Measurements from ENCODE around the gene SF3B1. TPM values are rescaled to one million over a fixed set of nuclear protein-coding genes. Genes with fewer than 3 reads are reported as not detected.
A peak's percentile ranks its signal among the peaks of the same experiment; 100 is the strongest.

SF3B1 gene
- total and polyA plus RNA-seq, 7 experiments from 2014 or later, result 130 to 737 (median 439) TPM

DNA sequence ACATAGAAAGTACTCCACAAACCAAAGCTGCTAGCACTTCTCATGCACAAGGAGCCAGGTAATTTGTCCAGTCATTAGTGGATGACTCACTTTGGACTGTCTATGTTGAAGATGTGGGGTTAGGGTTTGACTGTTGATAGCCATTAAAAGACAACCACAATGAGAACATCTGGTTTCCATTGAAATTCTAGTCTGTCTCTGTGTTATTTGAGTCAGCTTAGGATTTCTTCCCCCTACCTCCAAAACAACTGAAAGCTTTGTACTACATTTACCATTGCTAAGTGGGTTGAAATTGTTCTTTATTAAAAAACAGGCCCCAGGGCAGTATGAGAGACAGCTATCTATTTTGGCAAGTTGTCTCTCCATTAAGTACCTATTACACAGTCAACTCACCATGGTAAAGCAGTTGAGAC lies 74.1 kb downstream of the SF3B1 start:
- Mint-ChIP-seq H3K27me3 (no peaks in the 10 kb centered on the region), H3K27ac (no peak overlapping the region), H3K4me3 (no peak overlapping the region), H3K4me1 (peaks cover 3 to 36% (median 31%) of the 10 kb centered on the region in 7 donors), H3K36me3 (peaks cover 0 to 7% (median 0%) of the 10 kb centered on the region in 5 donors), H3K9me3 (peaks cover 0 to 6% (median 0%) of the 10 kb centered on the region in 11 donors)
- no peak for ATAC-seq
- CTCF ChIA-PET, result interaction anchor here (0.6 to 0.8 kb wide), 4 partner anchors 173 to 287 kb away, joined by 3 to 4 read pairs (median 3); no protein-coding TSS in a partner anchor
- intact Hi-C loops (cut with micrococcal nuclease), result no loop called here
- H3K27me3 ChIP-seq (ENCODE audit: control insufficient read depth in 2 of 2, insufficient read depth in 2 of 2, low read length in 2 of 2), result no peaks in the 10 kb centered on the region
- H3K27ac ChIP-seq (ENCODE audit: low read depth, low read length), result no peak overlapping the region
- H3K4me3 ChIP-seq (ENCODE audit: low read length), result no peak overlapping the region
- H3K36me3 ChIP-seq (ENCODE audit: control insufficient read depth in 2 of 3, insufficient read depth in 3 of 3, low read length in 3 of 3), result no peaks in the 10 kb centered on the region
- no peaks in the 10 kb centered on the region for H3K9me3 ChIP-seq (ENCODE audit: control insufficient read depth in 2 of 3, low read length in 3 of 3)
- H3K4me1 ChIP-seq (ENCODE audit: control insufficient read depth in 2 of 2, insufficient read depth in 2 of 2, low read length in 2 of 2), result peaks cover 0 to 10% of the 10 kb centered on the region in 2 donors
- POLR2A ChIA-PET, result no interaction called here
- no peak for DNase-seq

DNA sequence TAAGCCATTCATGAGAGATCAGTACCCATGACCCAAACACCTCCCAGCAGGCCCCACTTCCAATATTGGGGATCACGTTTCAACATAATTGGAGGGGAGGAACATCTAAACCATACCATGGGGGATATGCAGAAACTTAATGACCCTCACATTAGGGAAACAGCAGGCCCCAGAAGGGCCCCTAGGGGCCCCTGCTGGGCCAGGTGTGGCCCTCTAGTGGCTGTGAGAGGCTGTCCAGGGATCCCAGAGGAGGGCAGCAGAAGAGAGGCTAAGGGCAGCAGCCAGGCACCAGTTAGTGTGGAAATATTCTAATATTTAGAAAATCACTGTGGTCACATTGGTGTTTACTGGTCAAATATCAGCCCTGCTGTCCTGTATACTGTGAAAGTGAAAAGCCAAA lies 75.0 kb downstream of the SF3B1 start:
- Mint-ChIP-seq H3K27ac (peak overlapping the region in 4 of 9 donors; percentile 14 to 61 (median 52)), H3K4me1 (peaks cover 3 to 36% (median 31%) of the 10 kb centered on the region in 7 donors), H3K4me3 (no peak overlapping the region), H3K9me3 (peaks cover 0 to 6% (median 0%) of the 10 kb centered on the region in 11 donors), H3K36me3 (peaks cover 0 to 7% (median 0%) of the 10 kb centered on the region in 5 donors), H3K27me3 (no peaks in the 10 kb centered on the region)
- Histone ChIP-seq H3K27ac (ENCODE audit: low read depth, low read length) (no peak overlapping the region), H3K4me3 (ENCODE audit: low read length) (no peak overlapping the region), H3K4me1 (ENCODE audit: control insufficient read depth in 2 of 2, insufficient read depth in 2 of 2, low read length in 2 of 2) (peaks cover 0 to 10% of the 10 kb centered on the region in 2 donors), H3K9me3 (ENCODE audit: control insufficient read depth in 2 of 3, low read length in 3 of 3) (no peaks in the 10 kb centered on the region), H3K36me3 (ENCODE audit: control insufficient read depth in 2 of 3, insufficient read depth in 3 of 3, low read length in 3 of 3) (no peaks in the 10 kb centered on the region), H3K27me3 (ENCODE audit: control insufficient read depth in 2 of 2, insufficient read depth in 2 of 2, low read length in 2 of 2) (no peaks in the 10 kb centered on the region)
- DNase-seq (no peak), ATAC-seq (peak; percentile 42)
- POLR2A ChIA-PET, result interaction anchor here (0.6 to 1.5 kb wide), 2 partner anchors 161 to 226 kb away, joined by 3 to 5 read pairs; no protein-coding TSS in a partner anchor
- intact Hi-C loops (cut with micrococcal nuclease), result loop anchor here in 1 of 2 donors (5.0 kb wide), 2 partner anchors 48 to 248 kb away; partner anchors contain the start of gene ANKRD44
- CTCF ChIA-PET, result interaction anchor here (0.7 to 3.4 kb wide), 6 partner anchors 15 to 246 kb away, joined by 3 to 16 read pairs (median 3); no protein-coding TSS in a partner anchor

DNA sequence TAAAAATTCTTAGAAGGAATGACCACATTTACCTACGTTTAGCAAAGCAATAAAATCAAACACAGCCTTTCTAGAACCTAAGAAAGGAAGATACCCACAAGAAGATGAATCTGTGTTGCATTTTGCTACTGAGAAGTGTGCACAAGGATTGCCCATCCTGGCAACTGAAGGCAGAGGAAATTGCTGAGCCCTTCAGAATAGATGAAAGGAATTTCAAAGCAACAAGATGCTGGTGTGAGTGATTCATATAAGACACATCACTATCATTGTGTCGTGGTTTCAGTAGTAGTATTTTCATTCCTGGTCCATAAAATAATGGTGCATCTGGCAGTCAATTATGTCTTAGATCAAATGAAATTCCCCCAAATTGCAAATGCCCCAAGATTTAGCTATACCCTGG lies 75.9 kb downstream of the SF3B1 start:
- ATAC-seq (no peak), DNase-seq (peak in 5 of 9 donors; percentile 3 to 27 (median 16))
- Mint-ChIP-seq H3K36me3 (peaks cover 0 to 7% (median 0%) of the 10 kb centered on the region in 5 donors), H3K4me3 (peak overlapping the region in 1 of 10 donors; percentile 1), H3K27ac (peak overlapping the region in 5 of 9 donors; percentile 5 to 74 (median 57)), H3K9me3 (peaks cover 0 to 6% (median 0%) of the 10 kb centered on the region in 11 donors), H3K27me3 (no peaks in the 10 kb centered on the region), H3K4me1 (peaks cover 3 to 35% (median 32%) of the 10 kb centered on the region in 7 donors)
- Histone ChIP-seq H3K27ac (ENCODE audit: low read depth, low read length) (no peak overlapping the region), H3K36me3 (ENCODE audit: control insufficient read depth in 2 of 3, insufficient read depth in 3 of 3, low read length in 3 of 3) (no peaks in the 10 kb centered on the region), H3K4me1 (ENCODE audit: control insufficient read depth in 2 of 2, insufficient read depth in 2 of 2, low read length in 2 of 2) (peaks cover 0 to 10% of the 10 kb centered on the region in 2 donors), H3K9me3 (ENCODE audit: control insufficient read depth in 2 of 3, low read length in 3 of 3) (no peaks in the 10 kb centered on the region), H3K27me3 (ENCODE audit: control insufficient read depth in 2 of 2, insufficient read depth in 2 of 2, low read length in 2 of 2) (no peaks in the 10 kb centered on the region), H3K4me3 (ENCODE audit: low read length) (no peak overlapping the region)
- intact Hi-C loops (cut with micrococcal nuclease), result loop anchor here in 1 of 2 donors (5.0 kb wide), 2 partner anchors 47 to 247 kb away; partner anchors contain the start of gene ANKRD44
- CTCF ChIA-PET, result interaction anchor here (0.5 to 3.4 kb wide), 8 partner anchors 15 to 245 kb away, joined by 3 to 16 read pairs (median 4); no protein-coding TSS in a partner anchor
- POLR2A ChIA-PET, result interaction anchor here (1.5 to 1.6 kb wide), 2 partner anchors 24 to 161 kb away, joined by 3 to 5 read pairs; no protein-coding TSS in a partner anchor

DNA sequence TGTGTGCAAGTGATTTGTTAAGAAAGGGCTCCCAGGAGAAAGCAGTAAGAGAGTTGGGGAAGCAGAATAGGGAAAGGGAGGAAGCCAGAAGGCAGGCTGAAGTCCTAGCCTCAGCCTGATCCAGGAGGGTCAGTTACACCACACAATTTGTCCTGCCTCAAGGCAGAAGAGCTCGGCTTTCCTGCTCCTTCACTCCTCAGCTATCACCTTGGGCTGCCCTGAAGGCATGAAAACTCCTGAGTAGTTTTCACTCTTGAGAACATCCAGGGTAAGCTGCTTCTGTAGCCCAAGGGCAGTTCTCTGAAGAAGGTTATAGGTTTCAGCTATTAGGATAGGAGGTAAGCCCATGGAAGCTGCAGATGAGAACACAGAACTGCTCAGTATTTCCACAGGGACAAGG lies 76.8 kb downstream of the SF3B1 start:
- ChIA-PET POLR2A (interaction anchor here (0.5 to 1.8 kb wide), 7 partner anchors 20 to 244 kb away, joined by 3 to 8 read pairs (median 3); no protein-coding TSS in a partner anchor), CTCF (interaction anchor here (1.0 to 3.4 kb wide), 5 partner anchors 12 to 244 kb away, joined by 3 to 16 read pairs (median 4); no protein-coding TSS in a partner anchor)
- DNase-seq, result no peak
- H3K9me3 ChIP-seq (ENCODE audit: control insufficient read depth in 2 of 3, low read length in 3 of 3), result no peaks in the 10 kb centered on the region
- Mint-ChIP-seq H3K9me3 (peaks cover 0 to 6% (median 0%) of the 10 kb centered on the region in 11 donors), H3K27me3 (no peaks in the 10 kb centered on the region), H3K4me3 (no peak overlapping the region), H3K36me3 (peaks cover 0 to 7% (median 0%) of the 10 kb centered on the region in 5 donors), H3K27ac (no peak overlapping the region), H3K4me1 (peaks cover 5 to 35% (median 30%) of the 10 kb centered on the region in 7 donors)
- H3K36me3 ChIP-seq (ENCODE audit: control insufficient read depth in 2 of 3, insufficient read depth in 3 of 3, low read length in 3 of 3), result no peaks in the 10 kb centered on the region
- ATAC-seq, result no peak
- no peaks in the 10 kb centered on the region for H3K27me3 ChIP-seq (ENCODE audit: control insufficient read depth in 2 of 2, insufficient read depth in 2 of 2, low read length in 2 of 2)
- no peak overlapping the region for H3K27ac ChIP-seq (ENCODE audit: low read depth, low read length)
- peaks cover 0 to 10% of the 10 kb centered on the region in 2 donors for H3K4me1 ChIP-seq (ENCODE audit: control insufficient read depth in 2 of 2, insufficient read depth in 2 of 2, low read length in 2 of 2)
- intact Hi-C loops (cut with micrococcal nuclease), result loop anchor here (2.0 to 5.0 kb wide), 3 partner anchors 35 to 246 kb away; partner anchors contain the start of gene ANKRD44 (in 1 of the 2)
- H3K4me3 ChIP-seq (ENCODE audit: low read length), result no peak overlapping the region

DNA sequence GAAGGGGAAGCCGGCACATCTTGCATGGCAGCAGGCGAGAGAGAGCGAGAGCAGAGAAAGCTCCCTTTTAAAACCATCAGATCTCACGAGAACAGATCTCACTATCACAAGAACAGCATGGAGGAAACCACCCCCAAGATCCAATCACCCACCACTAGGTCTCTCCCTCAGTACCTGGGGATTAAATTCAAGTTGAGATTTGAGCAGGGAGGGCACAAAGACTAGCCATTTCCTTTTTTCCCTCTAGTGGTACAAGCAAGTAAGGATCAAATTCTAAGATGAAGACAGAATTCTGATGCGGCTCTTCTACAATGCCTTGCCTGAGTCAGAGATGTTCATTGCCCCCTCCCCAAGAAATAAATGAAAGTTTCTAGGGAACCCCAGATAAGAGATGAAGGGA lies 78.7 kb downstream of the SF3B1 start:
- H3K4me1 Mint-ChIP-seq, result peaks cover 5 to 35% (median 30%) of the 10 kb centered on the region in 7 donors
- ATAC-seq (peak; percentile 70), DNase-seq (peak in 5 of 9 donors; percentile 25 to 42 (median 39))
- Histone ChIP-seq H3K27ac (ENCODE audit: low read depth, low read length) (no peak overlapping the region), H3K4me3 (ENCODE audit: low read length) (no peak overlapping the region), H3K4me1 (ENCODE audit: control insufficient read depth in 2 of 2, insufficient read depth in 2 of 2, low read length in 2 of 2) (peaks cover 0 to 10% of the 10 kb centered on the region in 2 donors), H3K9me3 (ENCODE audit: control insufficient read depth in 2 of 3, low read length in 3 of 3) (no peaks in the 10 kb centered on the region), H3K36me3 (ENCODE audit: control insufficient read depth in 2 of 3, insufficient read depth in 3 of 3, low read length in 3 of 3) (no peaks in the 10 kb centered on the region), H3K27me3 (ENCODE audit: control insufficient read depth in 2 of 2, insufficient read depth in 2 of 2, low read length in 2 of 2) (no peaks in the 10 kb centered on the region)
- no peaks in the 10 kb centered on the region for H3K27me3 Mint-ChIP-seq
- peaks cover 0 to 6% (median 0%) of the 10 kb centered on the region in 11 donors for H3K9me3 Mint-ChIP-seq
- H3K36me3 Mint-ChIP-seq, result peaks cover 0 to 7% (median 0%) of the 10 kb centered on the region in 5 donors
- intact Hi-C loops (cut with micrococcal nuclease), result loop anchor here (1.0 to 5.0 kb wide), 5 partner anchors 33 to 244 kb away; partner anchors contain the start of gene ANKRD44 (in 1 of the 2)
- POLR2A ChIA-PET, result no interaction called here
- H3K4me3 Mint-ChIP-seq, result peak overlapping the region in 8 of 10 donors; percentile 6 to 57 (median 30)
- CTCF ChIA-PET, result interaction anchor here (0.8 kb wide), 1 partner anchor 165 kb away, joined by 3 read pairs; no protein-coding TSS in a partner anchor
- H3K27ac Mint-ChIP-seq, result peak overlapping the region in 7 of 9 donors; percentile 1 to 82 (median 31)

DNA sequence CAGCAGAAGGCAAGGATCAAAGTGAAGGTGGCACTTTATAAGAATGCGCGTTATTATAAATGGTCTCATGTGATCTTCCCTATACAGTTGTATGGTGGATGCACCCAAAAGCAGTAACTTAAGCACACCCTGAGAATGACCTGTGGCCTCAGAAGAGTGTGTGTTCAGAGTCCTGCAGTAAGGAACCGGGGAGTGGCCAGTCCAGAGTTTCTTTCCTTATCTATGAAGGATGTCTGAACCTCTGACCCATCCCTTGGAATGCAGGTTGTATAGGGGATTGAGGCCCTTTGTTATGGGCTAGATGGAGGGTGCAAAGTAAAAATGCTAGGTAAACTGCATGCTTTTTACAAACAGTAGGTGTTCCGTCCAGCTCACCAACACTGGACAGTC lies 80.7 kb downstream of the SF3B1 start:
- POLR2A ChIA-PET, result no interaction called here

More for the DNA sequence above, 80.7 kb downstream of the SF3B1 start:
- Histone ChIP-seq H3K4me1 (ENCODE audit: control insufficient read depth in 2 of 2, insufficient read depth in 2 of 2, low read length in 2 of 2) (peaks cover 0 to 8% of the 10 kb centered on the region in 2 donors), H3K27me3 (ENCODE audit: control insufficient read depth in 2 of 2, insufficient read depth in 2 of 2, low read length in 2 of 2) (no peaks in the 10 kb centered on the region), H3K36me3 (ENCODE audit: control insufficient read depth in 2 of 3, insufficient read depth in 3 of 3, low read length in 3 of 3) (no peaks in the 10 kb centered on the region), H3K4me3 (ENCODE audit: low read length) (no peak overlapping the region), H3K9me3 (ENCODE audit: control insufficient read depth in 2 of 3, low read length in 3 of 3) (no peaks in the 10 kb centered on the region), H3K27ac (ENCODE audit: low read depth, low read length) (no peak overlapping the region)
- ATAC-seq (no peak), DNase-seq (no peak)
- intact Hi-C loops (cut with micrococcal nuclease), result no loop called here
- peaks cover 0 to 2% (median 0%) of the 10 kb centered on the region in 11 donors for H3K9me3 Mint-ChIP-seq
- peaks cover 0 to 4% (median 0%) of the 10 kb centered on the region in 5 donors for H3K36me3 Mint-ChIP-seq
- no peak overlapping the region for H3K27ac Mint-ChIP-seq
- H3K4me3 Mint-ChIP-seq, result no peak overlapping the region
- CTCF ChIA-PET, result interaction anchor here (0.9 kb wide), 1 partner anchor 241 kb away, joined by 6 read pairs; no protein-coding TSS in a partner anchor
- H3K27me3 Mint-ChIP-seq, result no peaks in the 10 kb centered on the region
- H3K4me1 Mint-ChIP-seq, result peaks cover 3 to 31% (median 25%) of the 10 kb centered on the region in 7 donors

Data from naive thymus-derived CD4-positive, alpha-beta T cell (primary cell).